ENCODE data around the gene TARM1.

DNA sequence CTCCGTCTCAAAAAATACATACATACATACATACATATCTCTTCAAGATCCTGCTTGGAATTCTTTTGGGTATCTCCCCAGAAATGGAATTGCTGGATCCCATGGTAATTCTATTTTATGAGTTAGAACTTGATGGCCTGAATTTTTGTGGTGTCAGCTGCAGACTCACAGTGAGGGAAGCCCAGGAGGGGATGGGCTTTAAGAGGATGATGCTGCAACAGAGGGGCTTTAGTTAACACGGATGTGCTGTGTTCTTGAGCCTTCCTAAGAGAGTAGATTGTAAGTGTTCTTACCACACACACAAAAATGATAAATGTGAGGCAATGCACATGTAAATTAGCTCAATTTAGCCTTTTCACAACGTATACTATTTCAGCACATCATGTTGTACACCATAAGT, 58.0 kb downstream of the TARM1 start:
- TF ChIP-seq, protein P1, sequence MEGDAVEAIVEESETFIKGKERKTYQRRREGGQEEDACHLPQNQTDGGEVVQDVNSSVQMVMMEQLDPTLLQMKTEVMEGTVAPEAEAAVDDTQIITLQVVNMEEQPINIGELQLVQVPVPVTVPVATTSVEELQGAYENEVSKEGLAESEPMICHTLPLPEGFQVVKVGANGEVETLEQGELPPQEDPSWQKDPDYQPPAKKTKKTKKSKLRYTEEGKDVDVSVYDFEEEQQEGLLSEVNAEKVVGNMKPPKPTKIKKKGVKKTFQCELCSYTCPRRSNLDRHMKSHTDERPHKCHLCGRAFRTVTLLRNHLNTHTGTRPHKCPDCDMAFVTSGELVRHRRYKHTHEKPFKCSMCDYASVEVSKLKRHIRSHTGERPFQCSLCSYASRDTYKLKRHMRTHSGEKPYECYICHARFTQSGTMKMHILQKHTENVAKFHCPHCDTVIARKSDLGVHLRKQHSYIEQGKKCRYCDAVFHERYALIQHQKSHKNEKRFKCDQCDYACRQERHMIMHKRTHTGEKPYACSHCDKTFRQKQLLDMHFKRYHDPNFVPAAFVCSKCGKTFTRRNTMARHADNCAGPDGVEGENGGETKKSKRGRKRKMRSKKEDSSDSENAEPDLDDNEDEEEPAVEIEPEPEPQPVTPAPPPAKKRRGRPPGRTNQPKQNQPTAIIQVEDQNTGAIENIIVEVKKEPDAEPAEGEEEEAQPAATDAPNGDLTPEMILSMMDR (IDR thresholded peaks at IDR 0.05), result no peak
- TF ChIP-seq POLR2A (IDR thresholded peaks at IDR 0.05), result no peak

Data from heart left ventricle (tissue), 13 donors.